ACC112 (cell line): ENCODE results near the gene UBE2F.
A peak's percentile ranks its signal among the peaks of the same experiment; 100 is the strongest.
"Not testable (repeated sequence)": the region's sequence is repeated elsewhere in the genome, so short reads cannot be mapped to it uniquely, and the experiment has no call there.

Experiments used
- H2AFZ ChIP-seq: fragments of 200-600 bp; sonication (generic); one replicate; pipeline ENCODE4 v1.6.0; 2017; ENCODE audit warnings: antibody characterized with exemption, low read length; ENCODE audit not compliant: unreplicated experiment
- H3K27ac ChIP-seq: fragments of 200-600 bp; sonication (generic); 2 replicates; pipeline ENCODE4 v1.5.1; 2014; ENCODE audit warnings: low read depth, mild to moderate bottlenecking, antibody characterized with exemption, low read length, moderate library complexity
- H3K27me3 ChIP-seq: fragments of 200-600 bp; sonication (generic); 2 replicates; pipeline ENCODE4 v1.6.1; 2014; ENCODE audit warnings: mild to moderate bottlenecking, antibody characterized with exemption, low read length, moderate library complexity, mixed read lengths; ENCODE audit not compliant: insufficient read depth
- H3K36me3 ChIP-seq: fragments of 200-600 bp; sonication (generic); 2 replicates; pipeline ENCODE4 v1.6.1; 2016; ENCODE audit warnings: mild to moderate bottlenecking, antibody characterized with exemption, low read length, moderate library complexity, mixed read lengths; ENCODE audit not compliant: insufficient read depth
- H3K4me1 ChIP-seq: fragments of 200-600 bp; sonication (generic); one replicate; pipeline ENCODE4 v1.6.1; 2016; ENCODE audit warnings: low read length, mixed read lengths; ENCODE audit not compliant: insufficient read depth, unreplicated experiment, control insufficient read depth
- H3K4me3 ChIP-seq: fragments of 200-600 bp; sonication (generic); 2 replicates; pipeline ENCODE4 v1.5.1; 2014; ENCODE audit warnings: mild to moderate bottlenecking, low read depth, low read length
- H3K79me2 ChIP-seq: fragments of 200-600 bp; sonication (generic); one replicate; pipeline ENCODE4 v1.6.0; 2016; ENCODE audit warnings: low read length; ENCODE audit not compliant: control insufficient read depth, unreplicated experiment, insufficient read depth

UBE2F gene

DNA sequence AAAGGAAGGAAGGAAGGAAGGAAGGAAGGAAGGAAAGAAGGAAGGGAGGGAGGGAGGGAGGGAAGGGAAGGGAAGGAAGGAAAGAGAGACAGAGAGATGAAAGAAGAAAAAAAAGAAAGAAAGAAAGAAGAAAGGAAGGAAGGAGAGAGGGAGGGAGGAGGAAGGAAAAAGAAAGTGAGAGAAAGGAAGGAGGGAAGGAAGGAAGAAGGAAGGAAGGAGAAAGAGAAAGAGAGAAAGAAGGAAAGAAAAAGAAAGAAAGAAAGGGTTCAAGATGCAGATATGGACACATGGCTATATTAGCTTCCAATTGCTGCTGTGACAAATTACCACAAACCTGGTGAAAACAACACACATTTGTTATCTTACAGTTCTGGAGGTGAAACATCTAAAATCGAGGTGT is 20.4 kb upstream of the UBE2F start:
- Histone ChIP-seq H3K27me3 (no peaks in the 10 kb centered on the region), H3K36me3 (no peaks in the 10 kb centered on the region), H2AFZ (no peak overlapping the region), H3K4me3 (no peak overlapping the region), H3K79me2 (no peaks in the 10 kb centered on the region), H3K4me1 (no peaks in the 10 kb centered on the region), H3K27ac (no peak overlapping the region)

DNA sequence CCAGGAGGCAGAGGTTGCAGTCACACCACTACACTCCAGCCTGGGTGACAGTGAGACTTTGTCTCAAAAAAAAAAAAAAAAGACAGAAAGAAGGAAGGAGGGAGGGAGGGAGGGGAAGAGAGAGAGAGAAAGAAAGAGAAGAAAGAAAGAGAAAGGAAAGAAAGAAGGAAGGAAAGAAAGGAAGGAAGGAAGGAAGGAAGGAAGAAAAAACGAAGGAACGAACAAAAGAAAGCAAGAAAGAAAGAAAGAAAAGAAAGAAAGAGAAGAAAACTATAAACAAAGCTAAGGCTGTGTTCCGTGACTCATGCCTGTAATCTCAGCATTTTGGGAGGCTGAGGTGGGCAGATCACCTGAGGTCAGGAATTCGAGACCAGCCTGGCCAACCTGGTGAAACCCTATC is 15.5 kb upstream of the UBE2F start:
- H3K27ac ChIP-seq, H3K4me1 ChIP-seq, H3K4me3 ChIP-seq, H3K36me3 ChIP-seq, H2AFZ ChIP-seq, H3K79me2 ChIP-seq: not testable (repeated sequence)
- peaks cover 19% of the 10 kb centered on the region for H3K27me3 ChIP-seq

DNA sequence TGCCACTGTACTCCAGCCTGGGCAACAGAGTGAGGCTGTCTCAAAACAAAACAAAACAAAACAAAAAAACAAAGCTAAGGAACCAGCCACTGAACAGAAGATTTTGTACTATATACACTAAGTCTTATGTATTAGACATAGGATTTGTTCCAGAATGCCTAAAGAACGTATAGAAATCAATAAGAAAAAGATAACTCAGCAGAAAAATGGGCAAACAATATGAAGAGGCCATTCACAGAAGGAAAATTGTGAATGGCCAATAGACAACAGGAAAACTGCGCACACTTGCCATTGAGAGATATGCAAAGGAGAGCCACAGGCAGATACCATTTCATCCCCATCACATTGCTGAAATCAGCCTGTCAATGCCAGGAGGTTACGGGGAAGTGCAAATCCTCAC is 14.9 kb upstream of the UBE2F start:
- no peaks in the 10 kb centered on the region for H3K36me3 ChIP-seq
- H2AFZ ChIP-seq, result no peak overlapping the region
- H3K4me1 ChIP-seq, result peaks cover 4% of the 10 kb centered on the region
- H3K79me2 ChIP-seq, result no peaks in the 10 kb centered on the region
- H3K27ac ChIP-seq, result no peak overlapping the region
- no peak overlapping the region for H3K4me3 ChIP-seq
- H3K27me3 ChIP-seq, result peaks cover 23% of the 10 kb centered on the region

DNA sequence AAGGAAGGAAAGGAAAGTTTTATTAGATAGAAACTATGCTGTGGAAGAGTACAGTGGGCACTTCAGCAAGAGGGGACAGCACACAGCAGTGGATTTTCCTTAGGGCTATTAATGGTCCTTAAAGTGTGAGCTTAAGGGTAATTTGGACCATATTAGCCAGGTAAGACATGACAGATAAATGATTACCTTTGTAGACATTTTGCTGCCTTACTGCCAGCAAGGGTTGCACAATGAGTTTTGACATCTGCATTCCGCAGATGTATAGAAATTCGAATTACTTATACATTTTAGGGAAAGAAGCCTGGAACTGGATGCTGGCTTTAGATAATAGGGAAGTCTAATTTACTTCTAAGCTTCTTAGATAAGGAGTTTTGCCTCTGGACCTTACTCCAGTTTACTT is 14.0 kb upstream of the UBE2F start:
- Histone ChIP-seq H3K4me3 (no peak overlapping the region), H3K4me1 (peaks cover 4% of the 10 kb centered on the region), H3K36me3 (no peaks in the 10 kb centered on the region), H3K27me3 (peaks cover 25% of the 10 kb centered on the region), H2AFZ (no peak overlapping the region), H3K79me2 (no peaks in the 10 kb centered on the region), H3K27ac (no peak overlapping the region)

DNA sequence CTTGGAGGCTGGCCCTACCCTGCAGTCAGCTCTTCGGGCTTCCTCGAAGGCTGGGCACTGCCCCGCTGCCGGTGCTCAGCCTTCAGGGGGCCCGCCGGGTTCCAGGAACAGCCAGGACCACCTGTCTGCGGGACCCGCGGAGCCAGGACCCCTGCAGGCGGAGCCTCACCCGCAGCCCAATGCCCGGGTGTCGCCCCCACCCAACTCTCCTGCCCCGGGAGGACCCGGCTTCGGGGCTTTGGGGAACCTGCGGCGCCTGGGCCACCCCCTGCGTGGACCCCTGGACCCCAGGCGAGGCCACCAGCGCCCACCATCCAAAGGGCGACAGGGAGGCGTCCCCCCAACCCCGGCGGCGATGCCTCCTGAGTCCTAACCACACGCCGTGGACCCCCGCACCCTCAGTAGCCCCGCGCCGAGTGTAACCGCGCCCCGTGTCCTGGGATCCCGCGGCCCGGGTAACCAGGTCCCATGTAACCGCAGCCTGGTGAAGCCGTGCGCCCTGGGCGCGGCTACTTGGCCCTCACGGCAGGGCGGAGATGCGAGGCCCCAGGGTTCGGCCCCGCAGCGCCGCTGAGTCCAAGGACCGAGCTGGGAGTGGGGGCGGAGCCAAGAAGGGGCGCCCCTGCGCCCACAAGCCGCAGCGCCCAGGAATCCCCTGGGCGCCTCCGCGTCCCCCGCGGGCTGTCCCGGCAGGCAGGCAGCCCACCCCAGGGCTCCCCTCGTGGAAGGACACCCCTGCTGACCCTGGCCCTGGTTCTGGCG is 11.0 kb upstream of the UBE2F start:
- Histone ChIP-seq H3K27ac (no peak overlapping the region), H3K79me2 (no peaks in the 10 kb centered on the region), H3K4me3 (peak overlapping the region; percentile 53), H3K4me1 (peaks cover 4% of the 10 kb centered on the region), H3K36me3 (no peaks in the 10 kb centered on the region), H2AFZ (no peak overlapping the region), H3K27me3 (peaks cover 27% of the 10 kb centered on the region)

DNA sequence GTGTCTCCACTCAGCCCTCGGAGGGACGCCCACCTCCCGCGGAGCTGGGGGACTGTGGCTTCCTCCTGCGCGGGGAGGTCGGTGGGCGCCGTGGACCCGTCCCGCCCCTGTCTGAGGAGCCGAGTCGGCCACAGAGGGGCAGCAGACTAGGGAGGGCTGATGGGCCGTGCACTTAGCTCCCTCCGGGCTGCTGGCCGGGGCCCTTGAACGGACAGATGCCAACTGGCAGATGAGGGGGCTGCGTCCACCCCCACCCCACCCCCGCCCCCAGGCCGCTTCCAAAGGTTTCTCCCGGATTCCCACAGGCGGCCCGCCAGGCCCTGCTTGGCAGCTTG is 10.4 kb upstream of the UBE2F start:
- no peak overlapping the region for H3K27ac ChIP-seq
- H3K79me2 ChIP-seq, result no peaks in the 10 kb centered on the region
- peaks cover 4% of the 10 kb centered on the region for H3K4me1 ChIP-seq
- peaks cover 27% of the 10 kb centered on the region for H3K27me3 ChIP-seq
- peak overlapping the region; percentile 53 for H3K4me3 ChIP-seq
- no peak overlapping the region for H2AFZ ChIP-seq
- no peaks in the 10 kb centered on the region for H3K36me3 ChIP-seq

DNA sequence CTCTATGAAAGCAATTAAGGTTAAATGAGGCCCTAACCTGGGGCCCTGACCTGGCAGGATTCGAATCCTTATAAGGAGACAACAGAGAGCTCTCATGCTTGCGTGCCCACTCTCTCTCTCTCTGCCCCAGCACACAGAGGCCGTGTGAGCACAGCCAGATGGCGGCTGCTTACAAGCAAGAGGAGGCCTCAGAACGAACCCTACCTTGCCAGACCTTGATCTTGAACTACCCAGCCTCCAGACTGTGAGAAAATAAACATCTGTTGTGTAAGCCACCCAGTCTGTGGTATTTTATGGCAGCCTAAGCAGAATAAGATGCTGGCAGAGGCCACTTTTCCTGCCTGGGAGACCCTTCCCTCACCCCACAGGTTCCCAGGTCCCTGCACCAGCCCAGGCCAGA is 5.2 kb upstream of the UBE2F start:
- Histone ChIP-seq H3K27me3 (peaks cover 6% of the 10 kb centered on the region), H2AFZ (no peak overlapping the region), H3K4me1 (no peaks in the 10 kb centered on the region), H3K4me3 (no peak overlapping the region), H3K27ac (no peak overlapping the region), H3K36me3 (no peaks in the 10 kb centered on the region), H3K79me2 (no peaks in the 10 kb centered on the region)

DNA sequence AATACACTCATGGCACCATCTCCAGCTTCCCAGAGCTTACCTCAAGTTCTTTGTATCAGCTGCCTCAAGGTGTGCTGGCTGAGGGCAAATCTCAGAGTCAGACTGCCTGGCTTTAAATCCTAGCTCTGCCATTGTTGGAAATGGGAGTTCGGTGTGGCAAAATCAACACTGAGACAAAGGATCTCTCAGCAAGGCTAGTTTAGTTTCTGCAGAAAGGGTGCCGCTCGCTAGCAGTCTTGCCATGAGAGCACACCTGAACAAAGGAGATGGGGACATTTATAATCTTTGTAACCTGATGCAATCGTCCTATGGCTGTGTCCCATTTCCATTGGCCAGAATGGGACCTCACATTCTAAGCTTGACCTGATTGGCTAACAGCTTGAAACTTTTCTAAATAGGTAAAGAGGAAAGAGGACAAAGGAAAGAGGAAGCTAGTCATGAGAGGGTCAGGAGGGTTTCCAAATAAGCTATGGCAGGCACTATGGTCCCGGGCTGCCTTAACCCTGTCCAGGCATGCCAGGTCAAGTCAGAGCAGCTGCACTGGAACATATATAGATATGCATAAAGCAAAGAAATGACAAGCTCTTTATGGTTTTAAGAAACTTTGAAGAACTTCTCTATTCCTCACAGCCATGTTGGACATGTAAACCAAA is 4.3 kb upstream of the UBE2F start:
- no peak overlapping the region for H2AFZ ChIP-seq
- H3K79me2 ChIP-seq, result peaks cover 4% of the 10 kb centered on the region
- no peak overlapping the region for H3K4me3 ChIP-seq
- H3K27ac ChIP-seq, result no peak overlapping the region
- H3K4me1 ChIP-seq, result no peaks in the 10 kb centered on the region
- 0 out of 2 replicates have a peak, but pooled peaks cover 2% of the 10 kb centered on the region for H3K27me3 ChIP-seq
- no peaks in the 10 kb centered on the region for H3K36me3 ChIP-seq

DNA sequence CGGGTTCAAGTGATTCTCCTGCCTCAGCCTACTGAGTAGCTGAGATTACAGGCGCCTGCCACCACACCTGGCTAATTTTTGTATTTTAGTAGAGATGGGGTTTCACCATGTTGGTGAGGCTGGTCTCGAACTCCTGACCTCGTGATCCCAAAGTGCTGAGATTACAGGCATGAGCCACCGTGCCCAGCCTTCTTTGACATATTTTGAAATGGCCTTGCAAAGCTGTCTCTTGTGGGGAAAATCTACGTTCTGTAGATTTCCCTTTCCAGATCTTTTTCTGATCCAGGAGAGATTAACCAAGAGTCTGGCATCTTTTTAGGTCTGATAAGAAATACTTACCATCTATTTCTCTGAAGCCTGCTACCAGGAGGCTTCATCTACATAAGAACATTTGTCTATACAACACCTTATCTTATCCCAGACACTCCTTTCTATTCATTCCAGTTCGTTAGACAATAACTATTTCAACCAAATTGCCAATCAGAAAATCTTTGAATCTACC is 3.3 kb upstream of the UBE2F start:
- not testable (repeated sequence) for H3K27me3 ChIP-seq, H3K4me3 ChIP-seq, H3K4me1 ChIP-seq, H2AFZ ChIP-seq, H3K27ac ChIP-seq, H3K36me3 ChIP-seq
- H3K79me2 ChIP-seq, result peaks cover 13% of the 10 kb centered on the region

DNA sequence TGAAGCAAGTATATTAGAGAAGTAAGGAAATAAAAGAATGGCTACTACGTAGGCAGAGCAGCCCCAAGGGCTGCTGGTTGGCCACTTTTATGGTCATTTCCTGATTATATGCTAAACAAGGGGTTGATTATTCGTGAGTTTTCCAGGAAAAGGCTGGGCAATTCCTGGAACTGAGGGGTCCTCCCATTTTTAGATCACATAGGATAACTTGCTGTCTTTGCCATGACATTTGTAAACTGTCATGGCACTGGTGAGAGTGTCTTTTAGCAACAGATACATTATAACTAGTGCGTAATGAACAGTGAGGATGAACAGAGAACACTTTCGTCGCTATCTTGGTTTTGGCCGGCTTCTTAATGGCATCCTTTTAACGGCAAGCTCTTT is 2.6 kb upstream of the UBE2F start:
- H3K36me3 ChIP-seq, result no peaks in the 10 kb centered on the region
- H3K4me3 ChIP-seq, result no peak overlapping the region
- no peak overlapping the region for H2AFZ ChIP-seq
- H3K4me1 ChIP-seq, result peaks cover 13% of the 10 kb centered on the region
- peak overlapping the region; percentile 33; the same call in 1 of the 2 replicates for H3K27ac ChIP-seq
- H3K79me2 ChIP-seq, result peaks cover 20% of the 10 kb centered on the region
- H3K27me3 ChIP-seq, result no peaks in the 10 kb centered on the region
